H1 (cell line): ENCODE data around the gene GPC6. TPM values are rescaled to one million over a fixed set of nuclear protein-coding genes. Genes with fewer than 3 reads are reported as not detected.

Experiments
- CEBPB ChIP-seq: IDR thresholded peaks from 2 replicates; pipeline ENCODE4 v1.6.1; 2012; ENCODE audit warnings: low read depth, low read length
- GABPA ChIP-seq: IDR thresholded peaks from 2 replicates; pipeline ENCODE4 v1.6.1; 2011; ENCODE audit warnings: mild to moderate bottlenecking, low read length, moderate library complexity, borderline replicate concordance; ENCODE audit not compliant: insufficient read depth
- TBP ChIP-seq: IDR thresholded peaks from 2 replicates; pipeline ENCODE4 v1.6.1; 2011; ENCODE audit warnings: low read depth, low read length, improper control_type of control experiment
- polyA plus RNA-seq, 7 experiments: library from polyadenylated mRNA; depleted of rRNA in 3 of 7; stranded (reverse) in 5 of 7; unstranded in 2 of 7; fragments of >200 nt in 5 of 7; fragments of 200-250 nt in 2 of 7; gene quantifications; 1 replicate in 5 of 7; 2 replicates in 1 of 7; 4 replicates in 1 of 7; pipeline versions ENCODE4 v1.2.1 to v1.2.3, GENCODE V29; 2011 to 2013; ENCODE audit warnings: missing spikeins in 2 of 7, mixed read lengths in 2 of 7
- total RNA-seq: library from RNA; stranded (reverse); fragmentation: NEBNext Ultra II Directional; extraction: Animal tissue kit (Norgen Biotek cat#: 25700); gene quantifications from 2 replicates; pipeline ENCODE4 v1.2.1, GENCODE V29; 2021
- TF ChIP-seq, protein P1 (sequence below), 3 experiments: IDR thresholded peaks; 1 replicate in 2 of 3; 2 replicates in 1 of 3; pipeline versions ENCODE4 v1.5.1 to v1.6.1; 2011; ENCODE audit warnings: low read length in 3 of 3, mild to moderate bottlenecking in 3 of 3, inconsistent platforms in 2 of 3, low read depth in 1 of 3, moderate library complexity in 1 of 3; ENCODE audit not compliant: insufficient read depth in 1 of 3; ENCODE audit errors: control extremely low read depth in 1 of 3
- TF ChIP-seq, protein P2 (sequence below): IDR thresholded peaks from 2 replicates; pipeline ENCODE4 v1.6.1; 2011; ENCODE audit warnings: low read depth, mild to moderate bottlenecking, low read length; ENCODE audit not compliant: insufficient read depth

GPC6 gene
- total and polyA plus RNA-seq, 2 of the 8 experiments (the other 6 are each of a cell fraction or from before 2014, with no cell fraction given), result 5.4 to 12.0 TPM

DNA sequence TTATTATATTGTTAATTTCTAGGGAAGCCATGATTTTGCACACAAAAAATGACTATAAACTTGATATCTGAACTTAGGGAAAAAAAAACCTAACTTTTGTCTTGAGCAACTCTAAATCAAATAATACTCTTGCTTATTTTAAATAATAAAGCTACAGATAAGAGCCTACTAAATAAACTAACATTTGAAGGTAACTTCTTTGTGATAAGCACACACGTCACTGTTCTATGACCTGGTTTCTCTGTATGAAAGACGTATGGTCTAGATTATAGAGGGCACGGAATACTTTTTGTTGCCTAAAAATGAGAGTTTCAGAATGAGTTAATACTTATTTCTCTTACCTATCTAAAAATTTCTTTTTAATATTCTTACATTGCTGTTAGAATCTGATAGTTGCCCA is 649.6 kb downstream of the GPC6 start (continued):
- TF ChIP-seq, protein P1, sequence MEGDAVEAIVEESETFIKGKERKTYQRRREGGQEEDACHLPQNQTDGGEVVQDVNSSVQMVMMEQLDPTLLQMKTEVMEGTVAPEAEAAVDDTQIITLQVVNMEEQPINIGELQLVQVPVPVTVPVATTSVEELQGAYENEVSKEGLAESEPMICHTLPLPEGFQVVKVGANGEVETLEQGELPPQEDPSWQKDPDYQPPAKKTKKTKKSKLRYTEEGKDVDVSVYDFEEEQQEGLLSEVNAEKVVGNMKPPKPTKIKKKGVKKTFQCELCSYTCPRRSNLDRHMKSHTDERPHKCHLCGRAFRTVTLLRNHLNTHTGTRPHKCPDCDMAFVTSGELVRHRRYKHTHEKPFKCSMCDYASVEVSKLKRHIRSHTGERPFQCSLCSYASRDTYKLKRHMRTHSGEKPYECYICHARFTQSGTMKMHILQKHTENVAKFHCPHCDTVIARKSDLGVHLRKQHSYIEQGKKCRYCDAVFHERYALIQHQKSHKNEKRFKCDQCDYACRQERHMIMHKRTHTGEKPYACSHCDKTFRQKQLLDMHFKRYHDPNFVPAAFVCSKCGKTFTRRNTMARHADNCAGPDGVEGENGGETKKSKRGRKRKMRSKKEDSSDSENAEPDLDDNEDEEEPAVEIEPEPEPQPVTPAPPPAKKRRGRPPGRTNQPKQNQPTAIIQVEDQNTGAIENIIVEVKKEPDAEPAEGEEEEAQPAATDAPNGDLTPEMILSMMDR (IDR thresholded peaks at IDR 0.05; ENCODE audit: control extremely low read depth in 1 of 3, insufficient read depth in 1 of 3, low read depth in 1 of 3, low read length in 3 of 3), result no peak
- TF ChIP-seq GABPA (no peak), CEBPB (no peak), TBP (no peak)
- TF ChIP-seq, protein P2, sequence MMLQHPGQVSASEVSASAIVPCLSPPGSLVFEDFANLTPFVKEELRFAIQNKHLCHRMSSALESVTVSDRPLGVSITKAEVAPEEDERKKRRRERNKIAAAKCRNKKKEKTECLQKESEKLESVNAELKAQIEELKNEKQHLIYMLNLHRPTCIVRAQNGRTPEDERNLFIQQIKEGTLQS, result no peak
